ENCODE data around the gene GEMIN5.

GRCh38 chr5:154977409-154977808 lies 39.4 kb upstream of the GEMIN5 start:
- TF ChIP-seq CTCF (conservative IDR thresholded peaks at IDR 0.05; ENCODE audit: low read depth, low read length) (no peak), EZH2 (IDR thresholded peaks at IDR 0.05; ENCODE audit: borderline replicate concordance, low read depth, low read length, poor library complexity, severe bottlenecking) (no peak)
